ENCODE data around the gene PLA2R1. TPM values are rescaled to one million over a fixed set of nuclear protein-coding genes. Genes with fewer than 3 reads are reported as not detected.
A peak's percentile ranks its signal among the peaks of the same experiment; 100 is the strongest.

Gene PLA2R1
- total and polyA plus RNA-seq, 10 of the 15 experiments (the other 5 are each of a cell fraction or from before 2014, with no cell fraction given), result 0.01 to 0.05 (median 0.02) TPM; not detected in 6

DNA sequence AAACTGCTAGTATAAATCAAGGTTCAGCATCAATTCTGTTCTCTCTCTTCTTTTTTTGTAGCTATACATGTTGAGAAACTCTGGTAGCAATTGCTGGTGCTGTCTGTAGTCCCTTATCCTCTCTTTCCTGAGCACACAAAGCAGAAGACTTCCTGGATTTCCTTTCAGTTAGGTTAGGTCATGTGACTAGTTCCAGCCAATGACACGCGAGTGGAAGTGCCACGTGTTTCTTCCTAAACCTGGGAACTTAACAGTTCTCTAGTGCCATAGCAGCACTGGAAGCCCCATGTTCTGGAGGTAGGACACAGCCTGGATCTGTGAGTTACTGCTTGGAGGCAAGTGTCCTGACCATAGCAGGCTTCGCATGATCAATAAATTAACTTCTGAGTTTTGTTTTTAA lies 125.9 kb downstream of the PLA2R1 start:
- Histone ChIP-seq H3K9ac (ENCODE audit: control insufficient read depth, insufficient read depth, low read length) (no peak overlapping the region), H3K4me1 (ENCODE audit: control insufficient read depth, insufficient read depth, low read length) (peaks cover 25% of the 10 kb centered on the region), H3K27ac (ENCODE audit: control insufficient read depth, insufficient read depth) (no peak overlapping the region), H3K4me3 (no peak overlapping the region), H4K20me1 (ENCODE audit: control insufficient read depth, insufficient read depth) (no peaks in the 10 kb centered on the region), H2AFZ (ENCODE audit: control insufficient read depth, low read depth, low read length) (no peak overlapping the region; the same call in 1 of the 2 replicates), H3K9me3 (replicated peaks; ENCODE audit: control insufficient read depth, insufficient read depth, low read length) (peaks cover 1% of the 10 kb centered on the region; the same call in 2 of the 3 replicates), H3K4me2 (ENCODE audit: control insufficient read depth, insufficient read depth) (no peak overlapping the region), H3K36me3 (ENCODE audit: control insufficient read depth in 2 of 2, insufficient read depth in 2 of 2, low read length in 1 of 2) (no peaks in the 10 kb centered on the region), H3K27me3 (replicated peaks in 1 of 2; ENCODE audit: control insufficient read depth in 2 of 2, insufficient read depth in 2 of 2, low read length in 1 of 2) (no peaks in the 10 kb centered on the region), H3K79me2 (ENCODE audit: control insufficient read depth, insufficient read depth, low read length) (no peaks in the 10 kb centered on the region)
- ATAC-seq, result no peak
- in situ Hi-C loops (cut with MboI), result no loop called here
- ChIA-PET CTCF (interaction anchor here (1.0 to 6.3 kb wide), 4 partner anchors 15 to 486 kb away, joined by 3 to 72 read pairs (median 36); no protein-coding TSS in a partner anchor), SMC1A (ENCODE audit: uncharacterized antibody, unreplicated experiment) (interaction anchor here (1.0 to 51.7 kb wide), 4 partner anchors 10 to 126 kb away, joined by 4 to 1536 read pairs (median 11); partner anchors contain the start of gene LY75), POLR2A (interaction anchor here (46.2 kb wide), 1 partner anchor 37 kb away, joined by 840 read pairs; the partner anchor contains the start of gene LY75), RAD21 (ENCODE audit: unreplicated experiment) (interaction anchor here (2.0 to 5.2 kb wide), 3 partner anchors 15 to 46 kb away, joined by 8 to 45 read pairs (median 39); no protein-coding TSS in a partner anchor)
- no peak for DNase-seq (ENCODE audit: low read depth, low spot score)
- intact Hi-C loops (cut with micrococcal nuclease; ENCODE audit: unreplicated experiment), result loop anchor here (10.0 kb wide), 1 partner anchor 322 kb away; the partner anchor contains the start of gene BAZ2B
- FAIRE-seq, result no peak
- WGBS (ENCODE audit: insufficient coverage, insufficient replicate concordance, low lambda C conversion rate, missing lambda C conversion rate), result 99% methylated on average over 4 of the region's 4 CpGs
- BruUV-seq (replicated peaks), result no TSS peak
- no peak for TF ChIP-seq JUNB (IDR thresholded peaks at IDR 0.05)
- TF ChIP-seq ESRRA (IDR thresholded peaks at IDR 0.05; ENCODE audit: low read length), result no peak
- TF ChIP-seq CREM (IDR thresholded peaks at IDR 0.05; ENCODE audit: low read depth), result no peak
- no peak for TF ChIP-seq ZNF24 (IDR thresholded peaks at IDR 0.05)
- peak; percentile 98 for TF ChIP-seq NFYB (IDR thresholded peaks at IDR 0.05; ENCODE audit: insufficient read depth, low read depth, low read length)
- TF ChIP-seq MYC (IDR thresholded peaks at IDR 0.05; ENCODE audit: insufficient read depth, insufficient read length, insufficient replicate concordance, low read length, severe bottlenecking), result no peak
- no peak for TF ChIP-seq MEF2B (IDR thresholded peaks at IDR 0.05; ENCODE audit: partially characterized antibody, poor library complexity, severe bottlenecking)
- TF ChIP-seq, protein P1, sequence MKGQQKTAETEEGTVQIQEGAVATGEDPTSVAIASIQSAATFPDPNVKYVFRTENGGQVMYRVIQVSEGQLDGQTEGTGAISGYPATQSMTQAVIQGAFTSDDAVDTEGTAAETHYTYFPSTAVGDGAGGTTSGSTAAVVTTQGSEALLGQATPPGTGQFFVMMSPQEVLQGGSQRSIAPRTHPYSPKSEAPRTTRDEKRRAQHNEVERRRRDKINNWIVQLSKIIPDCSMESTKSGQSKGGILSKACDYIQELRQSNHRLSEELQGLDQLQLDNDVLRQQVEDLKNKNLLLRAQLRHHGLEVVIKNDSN (IDR thresholded peaks at IDR 0.05; ENCODE audit: borderline replicate concordance, extremely low read length, insufficient read depth, low read depth, low read length), result peak; percentile 53
- TF ChIP-seq NKRF (conservative IDR thresholded peaks at IDR 0.05), result no peak
- TF ChIP-seq HSF1 (IDR thresholded peaks at IDR 0.05; ENCODE audit: low read depth, low read length), result no peak
- TF ChIP-seq SUPT20H (IDR thresholded peaks at IDR 0.05; ENCODE audit: borderline replicate concordance, control insufficient read depth, low read depth, low read length), result no peak
- peak; percentile 67; the same call in 1 of the 2 replicates for TF ChIP-seq RAD51 (IDR thresholded peaks at IDR 0.05)
- TF ChIP-seq ZNF622 (IDR thresholded peaks at IDR 0.05), result no peak
- no peak for TF ChIP-seq NFIC (IDR thresholded peaks at IDR 0.05; ENCODE audit: low read depth, low read length)
- TF ChIP-seq EZH2 (IDR thresholded peaks at IDR 0.05; ENCODE audit: borderline replicate concordance, control insufficient read depth, low read depth, low read length), result no peak
